Esophagus squamous epithelium (tissue), 4 donors: ENCODE measurements around the gene PHKB.

Experiments used
- CTCF ChIP-seq, 6 experiments: fragments of 450-650 bp in 4 of 6; fragments of 200-600 bp in 2 of 6; sonication (generic) in 2 of 6; IDR thresholded peaks; one replicate each; pipeline ENCODE4 v1.5.1; 2016 to 2019; ENCODE audit warnings: antibody characterized with exemption in 6 of 6, mild to moderate bottlenecking in 4 of 6, moderate library complexity in 4 of 6
- POLR2A ChIP-seq, 4 donors: fragments of 450-650 bp; IDR thresholded peaks; one replicate each; pipeline ENCODE4 v1.6.1; 2017; ENCODE audit warnings: antibody characterized with exemption in 4 of 4, mild to moderate bottlenecking in 4 of 4, moderate library complexity in 3 of 4

DNA sequence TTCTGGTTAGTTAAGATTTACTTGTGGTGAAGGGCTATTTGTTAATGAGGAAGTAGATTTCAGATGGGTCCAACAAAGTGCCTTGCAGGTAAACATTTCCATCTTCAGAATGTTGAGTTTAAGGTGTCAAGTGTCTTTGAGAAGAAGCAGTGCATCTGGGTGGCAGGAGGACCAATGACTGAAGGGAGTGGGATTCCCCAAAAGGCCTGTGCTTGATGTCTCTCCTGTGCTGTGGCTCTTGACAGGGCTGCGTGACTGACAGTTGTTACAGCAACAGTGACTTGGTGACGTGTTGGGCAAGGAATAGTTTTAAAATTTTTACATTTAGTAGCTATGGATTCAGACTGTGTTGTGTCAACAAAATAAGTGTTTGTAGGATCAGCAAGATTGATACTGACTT is 149.9 kb downstream of the PHKB start:
- TF ChIP-seq POLR2A (IDR thresholded peaks at IDR 0.05), result no peak
- no peak for TF ChIP-seq CTCF (IDR thresholded peaks at IDR 0.05)
